Measurements from ENCODE around the gene PHAF1. TPM values are rescaled to one million over a fixed set of nuclear protein-coding genes. Genes with fewer than 3 reads are reported as not detected.

The PHAF1 gene
- total RNA-seq, 2 experiments from 2014 or later: 18.1 to 20.0 TPM

GRCh38 chr16:67129422-67129821, 19.7 kb downstream of the PHAF1 start:
- ChIA-PET POLR2A (no interaction called here), CTCF (interaction anchor here (1.1 to 1.7 kb wide), 2 partner anchors 10 to 51 kb away, joined by 3 to 4 read pairs; no protein-coding TSS in a partner anchor)

GRCh38 chr16:67137605-67138004, 27.9 kb downstream of the PHAF1 start:
- ChIA-PET POLR2A (no interaction called here), CTCF (interaction anchor here (1.7 to 2.8 kb wide), 2 partner anchors 14 to 18 kb away, joined by 3 to 7 read pairs; partner anchors contain the start of gene B3GNT9)

- ChIA-PET CTCF (interaction anchor here (1.1 to 1.6 kb wide), 3 partner anchors 11 to 16 kb away, joined by 4 to 8 read pairs (median 4); no protein-coding TSS in a partner anchor), POLR2A (no interaction called here)
Measured at GRCh38 chr16:67141391-67141790, 31.6 kb downstream of the PHAF1 start.

GRCh38 chr16:67142342-67142741, 32.6 kb downstream of the PHAF1 start:
- ChIA-PET CTCF (interaction anchor here (1.6 kb wide), 1 partner anchor 13 kb away, joined by 8 read pairs; no protein-coding TSS in a partner anchor), POLR2A (no interaction called here)

GRCh38 chr16:67144943-67145342, 35.2 kb downstream of the PHAF1 start:
- POLR2A ChIA-PET: no interaction called here
- CTCF ChIA-PET: interaction anchor here (1.6 kb wide), 1 partner anchor 10 kb away, joined by 5 read pairs; no protein-coding TSS in a partner anchor

GRCh38 chr16:67145746-67146145, 36.0 kb downstream of the PHAF1 start:
- ChIA-PET CTCF (interaction anchor here (1.6 kb wide), 1 partner anchor 9 kb away, joined by 5 read pairs; no protein-coding TSS in a partner anchor), POLR2A (no interaction called here)

GRCh38 chr16:67146523-67147357, 37.0 kb downstream of the PHAF1 start:
- ChIA-PET POLR2A (no interaction called here), CTCF (interaction anchor here (0.9 kb wide), 1 partner anchor 133 kb away, joined by 3 read pairs; no protein-coding TSS in a partner anchor)

GRCh38 chr16:67147437-67148140, 37.8 kb downstream of the PHAF1 start:
- CTCF ChIA-PET: interaction anchor here (0.9 kb wide), 1 partner anchor 134 kb away, joined by 3 read pairs; no protein-coding TSS in a partner anchor
- POLR2A ChIA-PET: no interaction called here

- POLR2A ChIA-PET: no interaction called here
- CTCF ChIA-PET: no interaction called here
Measured at GRCh38 chr16:67148221-67148620, 38.5 kb downstream of the PHAF1 start.

GRCh38 chr16:67148656-67149275, 39.0 kb downstream of the PHAF1 start:
- ChIA-PET CTCF (interaction anchor here (0.6 kb wide), 1 partner anchor 21 kb away, joined by 3 read pairs; the partner anchor contains the start of gene NOL3), POLR2A (no interaction called here)

- ChIA-PET CTCF (interaction anchor here (0.6 to 2.2 kb wide), 3 partner anchors 21 to 159 kb away, joined by 3 to 13 read pairs (median 3); partner anchors contain the start of gene NOL3), POLR2A (no interaction called here)
Measured at GRCh38 chr16:67149276-67150046, 39.7 kb downstream of the PHAF1 start.

- POLR2A ChIA-PET: interaction anchor here (1.3 kb wide), 1 partner anchor 133 kb away, joined by 3 read pairs; no protein-coding TSS in a partner anchor
- CTCF ChIA-PET: interaction anchor here (0.7 to 2.2 kb wide), 7 partner anchors 25 to 174 kb away, joined by 3 to 13 read pairs (median 4); no protein-coding TSS in a partner anchor
Measured at GRCh38 chr16:67150047-67150832, 40.5 kb downstream of the PHAF1 start.

- ChIA-PET POLR2A (interaction anchor here (1.3 kb wide), 1 partner anchor 133 kb away, joined by 3 read pairs; no protein-coding TSS in a partner anchor), CTCF (interaction anchor here (0.8 to 2.2 kb wide), 10 partner anchors 13 to 189 kb away, joined by 3 to 13 read pairs (median 3); no protein-coding TSS in a partner anchor)
Measured at GRCh38 chr16:67150833-67151396, 41.2 kb downstream of the PHAF1 start, which contains the start of gene B3GNT9. B3GNT9 (minus strand) TSS chr16:67150998; CDS start chr16:67150485, 513 bp downstream.

GRCh38 chr16:67151431-67152097, 41.8 kb downstream of the PHAF1 start:
- ChIA-PET POLR2A (interaction anchor here (1.3 kb wide), 1 partner anchor 134 kb away, joined by 3 read pairs; no protein-coding TSS in a partner anchor), CTCF (interaction anchor here (0.8 to 2.2 kb wide), 10 partner anchors 11 to 189 kb away, joined by 3 to 13 read pairs (median 3); no protein-coding TSS in a partner anchor)

- ChIA-PET POLR2A (interaction anchor here (0.9 to 1.2 kb wide), 2 partner anchors 11 to 136 kb away, joined by 5 to 8 read pairs; no protein-coding TSS in a partner anchor), CTCF (interaction anchor here (0.7 to 5.8 kb wide), 52 partner anchors 9 to 274 kb away, joined by 3 to 63 read pairs (median 5); partner anchors contain the start of genes CBFB, CES3, CES4A and E2F4)
Measured at GRCh38 chr16:67154578-67155294, 45.0 kb downstream of the PHAF1 start.

All from activated CD8-positive, alpha-beta memory T cell treated with anti-CD3 and anti-CD28 coated beads for 36 hours (primary cell).